ENCODE results near the gene ZNF200.

- TF ChIP-seq CTCF (IDR thresholded peaks at IDR 0.05; ENCODE audit: borderline replicate concordance, extremely low read depth, low read length, poor library complexity, severe bottlenecking), result no peak
- no peak for TF ChIP-seq EZH2 (IDR thresholded peaks at IDR 0.05; ENCODE audit: borderline replicate concordance, low read depth, low read length, severe bottlenecking)
Measured at GRCh38 chr16:3243882-3244281, 8.9 kb upstream of the ZNF200 start.
